Activated naive CD8-positive, alpha-beta T cell treated with anti-CD3 and anti-CD28 coated beads, Interleukin-2, amount 50 U/mL, for 16 hours (primary cell): ENCODE data around the gene MCOLN2.

Experiments
- DNase-seq: peaks from one replicate; pipeline ENCODE4 v3.0.0-alpha.2; 2020; ENCODE audit warnings: low read depth, low spot score

MCOLN2 gene

DNA sequence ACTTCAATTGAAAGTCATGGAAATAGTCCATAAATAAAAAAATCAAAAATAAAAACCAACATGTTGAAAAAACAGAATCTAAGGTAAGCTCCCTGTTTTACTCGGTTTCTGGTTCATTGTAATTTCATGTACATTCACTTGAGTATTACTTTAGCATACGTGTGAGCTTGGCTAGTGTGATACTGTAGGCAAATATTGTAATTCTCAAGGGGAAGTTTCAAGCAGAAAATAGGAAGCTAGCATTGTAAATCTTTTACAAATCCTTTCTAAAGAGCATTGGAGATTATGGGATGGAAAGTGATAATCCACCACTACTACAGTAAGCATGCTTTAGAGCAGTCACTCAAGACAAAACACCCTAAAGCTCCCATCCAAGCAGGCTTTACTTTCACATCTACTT, 100.6 kb downstream of the MCOLN2 start:
- no peak for DNase-seq

DNA sequence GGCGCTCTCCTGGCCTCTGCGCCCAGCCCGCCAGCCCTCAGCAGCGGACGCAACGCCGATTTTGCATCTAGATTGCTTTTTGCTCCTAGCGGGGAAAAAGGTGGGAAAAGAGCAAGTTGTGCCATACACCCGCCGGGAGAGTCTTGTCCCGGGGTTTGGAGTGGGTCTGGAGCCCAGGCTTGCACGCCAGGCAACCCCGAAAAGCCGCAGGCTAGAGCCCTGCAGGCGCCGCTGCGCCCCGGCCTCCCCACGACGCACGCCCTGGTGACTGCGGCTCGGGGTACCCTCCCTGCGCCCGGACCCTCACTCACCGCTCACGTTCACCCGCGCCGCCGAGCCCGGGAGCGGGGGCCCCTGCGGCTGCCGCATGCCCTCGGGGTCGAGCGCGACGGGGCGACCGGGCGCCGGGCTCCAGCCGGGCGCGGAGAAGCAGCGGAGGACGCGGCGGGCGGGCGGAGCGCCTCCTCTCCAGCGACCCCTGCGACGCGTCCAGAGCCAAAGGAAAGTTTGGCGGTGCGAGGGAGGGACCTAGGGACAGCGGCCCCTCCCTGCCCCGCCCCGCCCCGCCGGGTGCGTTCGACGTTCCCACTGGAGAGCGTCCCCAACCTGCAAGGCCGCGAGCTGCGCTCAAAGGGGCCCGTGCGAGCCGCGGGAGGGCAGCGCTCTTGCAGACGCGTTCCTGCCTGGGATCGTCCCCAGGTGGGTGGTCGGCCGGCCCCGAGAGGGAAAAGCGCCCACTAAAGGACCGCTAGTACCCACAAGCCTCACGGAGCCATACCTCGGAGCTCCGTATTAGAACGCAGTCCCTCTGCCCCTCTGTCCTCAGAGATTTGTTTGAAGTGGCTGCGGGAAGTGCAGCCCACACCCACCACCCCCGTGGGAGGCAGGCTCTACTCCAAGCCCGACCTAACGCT, 104.0 kb downstream of the MCOLN2 start, which contains the start of gene LPAR3:
Gene LPAR3, minus strand, starts transcription at position 502 of the 914 bp plus-strand sequence. CDS start 27,086 bp downstream, outside the sequence.
- no peak for DNase-seq

DNA sequence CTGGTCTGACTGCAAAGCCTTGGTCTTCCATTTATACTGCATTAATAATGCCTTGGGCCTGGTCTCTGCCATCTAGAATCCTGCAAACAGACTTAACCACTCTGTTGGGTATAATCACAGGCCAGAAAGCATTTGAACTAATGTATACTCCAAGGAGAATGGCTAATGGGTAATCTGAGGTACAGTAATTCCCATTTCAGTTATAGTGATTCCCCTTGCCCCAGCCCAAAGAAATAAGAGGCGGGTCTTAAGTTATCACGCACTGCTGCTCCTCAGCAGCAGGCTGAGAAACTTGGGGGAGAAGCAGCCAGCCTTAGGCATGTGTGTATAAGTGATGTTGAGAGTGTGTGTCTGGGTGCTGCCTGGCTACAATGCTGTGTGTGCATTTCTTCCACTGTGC, 106.3 kb downstream of the MCOLN2 start:
- DNase-seq = no peak

DNA sequence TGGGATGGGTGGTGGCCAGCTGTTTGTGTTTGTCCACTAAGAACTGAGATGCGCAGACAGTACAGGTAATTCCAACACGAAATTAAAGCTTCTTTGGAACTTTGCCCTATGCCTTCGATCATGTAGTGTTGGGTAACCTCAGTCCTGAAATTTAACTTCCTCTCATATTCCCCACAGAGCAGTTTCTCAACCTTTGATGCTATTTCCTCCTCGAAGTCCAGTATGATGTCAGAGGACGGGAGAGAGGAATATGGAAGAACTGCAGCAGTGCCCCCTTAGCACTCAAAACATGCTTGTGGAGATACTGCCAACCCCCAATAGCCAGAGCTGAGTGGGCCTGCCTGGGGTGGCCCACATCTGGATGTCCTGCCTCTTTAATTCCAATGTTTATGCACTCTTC, 107.5 kb downstream of the MCOLN2 start:
- DNase-seq = no peak

DNA sequence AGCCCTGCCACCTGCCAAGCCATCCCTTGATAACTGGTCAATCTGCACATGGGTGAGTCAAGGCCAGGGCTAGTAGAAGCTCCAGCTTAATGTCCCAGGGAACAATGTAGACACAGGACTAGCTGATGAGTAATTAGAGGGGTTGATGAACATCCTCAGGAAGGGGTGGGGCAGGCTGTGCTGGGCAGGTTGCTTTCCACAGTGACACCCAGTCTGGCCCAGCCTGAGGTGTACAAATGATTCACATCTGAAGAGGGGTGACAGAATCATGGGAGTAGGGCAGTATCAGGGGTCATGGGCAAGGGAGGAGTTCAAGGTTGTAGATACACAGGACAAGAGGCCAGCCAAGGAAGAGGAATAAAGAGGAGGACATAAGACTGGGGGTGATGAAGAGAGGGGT, 108.2 kb downstream of the MCOLN2 start:
- no peak for DNase-seq

DNA sequence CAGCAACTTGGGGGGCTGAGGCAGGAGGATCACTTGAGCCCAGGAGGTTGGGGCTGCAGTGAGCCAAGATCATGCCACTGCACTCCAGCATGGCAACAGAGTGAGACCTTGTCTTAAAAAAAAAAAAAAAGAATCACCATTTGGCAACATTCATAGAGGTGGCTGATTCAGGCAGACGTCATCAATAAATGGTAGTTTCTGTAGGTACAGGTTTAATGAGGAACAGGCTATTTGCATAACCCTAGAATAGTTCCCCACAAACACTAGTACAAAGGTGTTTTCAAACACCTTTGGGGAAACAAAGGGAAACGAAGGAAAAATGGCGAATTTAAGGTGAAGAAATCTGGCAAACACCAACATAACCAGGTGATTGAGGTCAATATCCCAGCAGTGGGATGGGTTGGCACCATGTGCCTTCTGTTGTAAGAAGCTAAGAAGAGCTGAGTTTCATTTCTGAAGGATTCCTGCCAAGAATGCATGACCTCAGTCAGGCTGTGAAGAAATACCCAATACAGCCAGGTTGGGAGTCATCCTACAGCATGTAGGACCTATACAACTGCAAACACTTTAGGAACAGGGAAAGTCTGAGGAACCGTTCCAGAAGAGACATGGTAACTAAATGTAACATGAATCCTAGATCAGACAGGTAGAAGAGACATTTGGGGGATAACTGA, 109.5 kb downstream of the MCOLN2 start:
- no peak for DNase-seq

DNA sequence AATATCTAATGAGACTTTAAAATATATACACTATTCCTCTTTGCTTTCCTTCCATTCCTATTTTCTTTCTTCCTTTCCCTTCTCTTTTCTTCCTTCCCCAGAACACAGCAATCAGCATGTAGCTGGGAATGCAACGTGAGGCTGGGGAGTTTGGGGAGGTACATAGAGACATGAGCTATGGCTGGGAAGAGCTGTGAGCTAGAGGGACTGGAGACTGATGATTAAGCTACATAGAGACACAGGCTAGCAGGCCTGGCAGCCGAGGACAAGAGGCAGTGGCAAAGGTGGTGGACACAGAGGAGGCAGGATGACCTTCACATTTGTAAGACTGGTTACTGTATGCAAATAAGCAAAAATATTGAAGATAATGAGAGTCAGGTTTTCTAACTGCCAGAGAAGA, 111.4 kb downstream of the MCOLN2 start:
- no peak for DNase-seq

DNA sequence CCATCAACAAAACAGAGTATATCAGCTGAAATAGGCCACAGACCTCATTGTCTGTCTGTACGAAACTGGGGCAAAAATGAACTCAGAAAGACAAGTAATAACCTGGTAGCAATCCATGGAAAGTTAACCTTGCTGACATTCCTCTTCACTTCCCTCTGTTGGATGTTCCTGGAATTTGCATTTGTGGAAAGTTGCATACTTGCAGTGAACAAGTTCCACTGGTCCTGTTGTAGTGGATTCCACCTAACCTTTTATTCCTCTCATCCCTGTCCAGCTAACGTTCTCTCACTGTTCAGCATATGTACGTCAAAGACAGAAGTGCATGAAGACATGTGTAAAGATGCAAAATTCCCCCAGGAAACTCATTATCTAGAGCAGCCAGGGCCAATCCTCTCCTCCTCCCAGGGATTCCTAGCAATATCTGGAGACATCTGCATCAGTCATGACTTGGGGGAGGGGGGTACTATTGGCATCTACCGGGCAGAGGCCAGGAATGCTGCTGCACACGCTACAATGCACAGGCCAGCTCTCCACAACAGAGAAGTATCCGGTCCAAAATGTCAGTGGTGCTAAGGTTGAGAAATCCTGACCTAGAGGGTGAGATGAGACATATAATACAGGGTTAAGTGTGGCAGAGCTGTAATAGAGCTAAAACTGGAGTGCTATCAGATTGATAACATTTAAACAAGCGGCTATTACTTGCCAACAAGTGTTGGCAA, 112.1 kb downstream of the MCOLN2 start:
- DNase-seq = no peak

DNA sequence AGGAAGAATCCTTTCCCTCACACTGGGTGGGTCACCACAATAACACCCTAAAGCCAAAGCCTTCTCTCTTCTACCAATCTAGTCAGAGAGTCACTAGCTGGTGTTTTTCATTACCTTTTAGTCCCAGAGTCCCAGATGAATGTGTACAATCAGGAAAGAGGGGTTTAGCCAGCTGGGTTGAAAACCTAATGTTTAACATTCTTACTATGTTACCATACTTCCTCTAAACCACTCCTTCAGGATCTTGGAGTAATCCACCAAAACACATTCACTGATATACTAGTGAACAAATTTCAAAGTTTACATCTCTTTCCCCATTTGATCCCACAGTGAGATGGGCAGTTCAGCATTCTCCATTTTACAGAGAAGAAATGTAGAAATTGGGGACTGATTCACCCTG, 113.6 kb downstream of the MCOLN2 start:
- DNase-seq = no peak

DNA sequence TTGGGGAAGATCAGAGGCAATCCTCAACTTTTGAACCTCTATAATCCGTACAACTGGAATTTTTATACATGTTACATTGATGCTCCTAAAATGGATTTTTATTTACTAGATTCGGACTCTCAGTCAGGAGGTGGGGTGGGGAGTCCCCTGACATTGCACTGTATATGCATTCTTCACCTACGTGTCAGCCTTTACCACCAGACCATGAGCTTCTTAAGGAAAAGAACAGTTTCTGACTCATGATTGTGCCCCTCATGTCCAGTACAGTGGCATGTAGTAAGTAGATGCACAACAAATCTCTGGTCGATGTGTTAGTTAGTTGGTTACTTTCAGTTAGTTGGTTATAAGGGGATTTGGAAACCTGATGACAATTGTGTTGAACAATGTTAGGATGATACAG, 119.3 kb downstream of the MCOLN2 start:
- no peak for DNase-seq

DNA sequence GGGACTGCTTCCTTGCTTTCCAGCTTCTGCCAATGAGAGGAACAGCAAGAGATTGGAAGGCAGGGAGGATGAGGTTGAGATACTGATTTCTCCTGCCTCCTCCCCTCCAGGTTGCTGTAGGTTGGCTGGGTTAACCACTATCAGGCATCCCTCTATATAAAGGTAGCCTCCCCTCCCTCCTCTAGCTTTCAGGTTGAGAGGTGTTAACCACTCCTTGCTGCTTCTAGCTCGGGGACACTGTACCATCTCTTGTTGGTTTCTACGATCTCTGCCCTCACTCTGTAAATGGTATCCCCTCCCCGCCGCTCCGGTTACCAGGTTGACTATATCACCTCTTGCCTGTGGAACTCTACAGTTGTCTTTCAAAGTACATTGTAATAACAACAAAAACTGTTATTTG, 120.6 kb downstream of the MCOLN2 start:
- DNase-seq = no peak
